ENCODE results near the gene TPM4.

The TPM4 gene

GRCh38 chr19:16133818-16134217 is 57.5 kb downstream of the TPM4 start:
- DNase-seq = no peak

GRCh38 chr19:16134510-16134909 is 58.2 kb downstream of the TPM4 start:
- DNase-seq = no peak

DNA sequence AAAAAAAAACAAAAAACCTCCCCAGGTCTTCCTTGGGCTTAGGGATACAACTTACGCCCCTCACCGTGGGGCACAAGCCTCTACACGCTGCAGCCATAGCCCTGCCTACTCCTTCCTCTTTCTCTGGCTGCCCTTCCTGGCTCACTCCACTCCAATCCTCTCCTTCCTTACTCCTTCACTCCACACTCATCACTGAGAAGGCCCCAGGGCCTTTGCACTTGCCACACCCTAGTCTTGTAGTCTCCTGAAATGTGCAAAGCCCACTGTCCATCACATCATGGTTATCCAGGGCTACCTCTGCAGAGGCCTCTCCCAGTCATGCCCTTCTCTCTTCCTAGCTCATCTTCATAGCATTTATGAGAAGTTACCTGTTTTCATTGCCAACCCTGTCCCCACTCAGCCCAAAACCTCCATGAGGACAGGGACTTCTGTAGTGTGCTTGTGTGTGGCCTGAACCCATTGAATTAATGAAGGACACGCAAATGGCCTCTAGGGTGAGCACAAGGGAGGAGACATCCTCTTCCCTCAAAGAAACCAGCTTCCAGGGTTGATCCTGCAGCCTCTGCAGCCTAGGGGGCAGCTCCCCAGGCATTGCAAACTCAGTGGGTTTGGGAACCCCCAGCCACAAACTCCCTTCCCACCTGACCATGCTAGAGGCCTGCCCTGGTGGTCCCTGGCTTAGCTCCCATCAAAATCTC is 59.3 kb downstream of the TPM4 start:
- DNase-seq = no peak

- no peak for DNase-seq
Observed at GRCh38 chr19:16136185-16136999, 60.1 kb downstream of the TPM4 start.

DNA sequence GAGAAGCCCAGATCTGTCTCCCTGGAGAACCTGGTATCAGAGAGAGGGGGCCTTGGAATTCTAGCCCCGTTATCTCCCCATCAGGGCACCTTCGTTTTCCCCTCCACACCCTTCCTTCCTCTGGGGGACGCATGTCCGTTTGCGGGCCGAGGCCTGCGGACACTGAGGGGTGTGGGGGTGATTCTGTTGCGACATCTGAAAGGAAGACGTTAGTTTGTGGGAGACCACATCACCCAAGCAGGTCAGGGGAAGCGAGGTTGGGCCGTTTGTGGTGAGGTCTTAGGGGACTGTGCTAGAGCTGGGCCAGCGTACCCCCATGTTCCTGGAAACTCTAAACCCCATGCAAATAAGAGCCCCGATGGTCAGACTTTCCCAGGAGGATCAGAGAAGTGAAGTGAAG is 63.5 kb downstream of the TPM4 start:
- no peak for DNase-seq

DNA sequence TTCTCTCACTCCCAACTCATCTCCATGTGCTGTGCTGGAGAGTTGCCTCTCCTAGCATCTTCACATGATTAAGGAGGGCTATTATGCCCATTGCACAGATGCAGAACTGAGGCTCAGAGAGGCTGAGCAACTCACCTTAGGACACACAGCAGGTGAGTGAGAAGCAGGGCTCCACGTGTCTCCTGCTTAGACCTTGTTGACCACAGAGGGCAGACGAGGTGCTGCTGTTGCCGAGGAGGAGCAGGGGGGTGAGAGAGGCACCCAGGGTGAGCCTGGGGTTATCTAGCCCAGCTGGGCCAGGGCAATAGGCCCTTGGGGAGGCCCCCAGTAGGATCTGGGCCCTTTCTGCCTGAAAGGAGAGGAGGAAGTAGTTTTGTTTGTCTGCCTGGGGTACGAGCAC is 64.7 kb downstream of the TPM4 start:
- DNase-seq = no peak

GRCh38 chr19:16142032-16142580 is 65.8 kb downstream of the TPM4 start:
- no peak for DNase-seq

GRCh38 chr19:16143399-16144215 is 67.3 kb downstream of the TPM4 start, which contains the start of gene HSH2D:
Gene HSH2D (plus strand): TSS chr19:16143685. CDS start chr19:16148751, 5,066 bp downstream.
- DNase-seq = no peak

DNA sequence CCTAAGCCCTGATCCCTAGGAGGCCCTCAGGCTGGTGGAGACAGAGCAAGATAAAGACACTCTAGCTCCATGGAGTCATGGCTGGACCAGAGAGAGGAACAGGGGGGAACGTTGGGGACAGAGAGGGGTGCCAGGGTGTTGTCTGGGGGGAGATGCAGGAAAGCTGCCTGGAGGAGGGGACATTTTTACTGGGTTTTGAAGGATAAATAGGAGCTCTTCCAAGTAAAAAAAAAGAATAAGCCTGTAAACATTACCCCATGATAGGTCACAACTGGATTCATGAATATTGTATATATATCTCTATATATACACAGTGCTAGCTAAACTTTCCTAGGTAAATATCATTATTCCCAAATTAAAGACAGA is 67.9 kb downstream of the TPM4 start:
- DNase-seq = no peak

GRCh38 chr19:16146112-16146511 is 69.8 kb downstream of the TPM4 start:
- DNase-seq = no peak

- DNase-seq = no peak
Observed at GRCh38 chr19:16148443-16149229, 72.3 kb downstream of the TPM4 start.

Data from fibroblast of skin of right quadriceps (primary cell).